K562 (cell line): ENCODE results near the gene ENTPD8. TPM values are rescaled to one million over a fixed set of nuclear protein-coding genes. Genes with fewer than 3 reads are reported as not detected.

Experiments used
- ATF7 ChIP-seq: fragments of 450-650 bp; IDR thresholded peaks from 2 replicates; pipeline ENCODE4 v1.7.1; 2014; ENCODE audit warnings: mild to moderate bottlenecking, moderate library complexity
- CREB1 ChIP-seq, 2 experiments: sonication (generic) in 1 of 2; formaldehyde crosslinking in 1 of 2; IDR thresholded peaks; 2 replicates each; pipeline versions ENCODE4 v1.6.1 to v1.8.0; 2012 to 2022; ENCODE audit warnings: inconsistent platforms in 1 of 2, mild to moderate bottlenecking in 1 of 2, missing genetic modification reagents in 1 of 2, moderate library complexity in 1 of 2
- E2F3 ChIP-seq: fragments of 250-450 bp; sonication (Bioruptor Pico); IDR thresholded peaks from 2 replicates; pipeline ENCODE4 v1.4.0; 2020; ENCODE audit warnings: mild to moderate bottlenecking
- ELF1 ChIP-seq: fragments of 200-800 bp; sonication (Bioruptor generic); IDR thresholded peaks from 2 replicates; pipeline ENCODE4 v1.6.1; 2016; ENCODE audit warnings: missing genetic modification characterization, missing compliant biosample characterization
- FOXP1 ChIP-seq: sonication (generic); formaldehyde crosslinking; IDR thresholded peaks from 2 replicates; pipeline ENCODE4 v1.8.0; 2022; ENCODE audit warnings: mild to moderate bottlenecking, missing genetic modification reagents
- GABPA ChIP-seq: fragments of 200-800 bp; sonication (Bioruptor generic); conservative IDR thresholded peaks from 2 replicates; pipeline ENCODE4 v1.6.1; 2016; ENCODE audit warnings: low read depth, missing genetic modification characterization, missing compliant biosample characterization
- GTF2B ChIP-seq: IDR thresholded peaks from 2 replicates; pipeline ENCODE4 v1.6.1; 2011; ENCODE audit not compliant: insufficient read length; ENCODE audit errors: extremely low read depth
- HDAC2 ChIP-seq: fragments of 450-650 bp; IDR thresholded peaks from 2 replicates; pipeline ENCODE4 v1.6.1; 2016; ENCODE audit warnings: mild to moderate bottlenecking
- ILF3 ChIP-seq: fragments of 450-650 bp; IDR thresholded peaks from 2 replicates; pipeline ENCODE4 v1.6.1; 2018; ENCODE audit warnings: antibody characterized with exemption, mild to moderate bottlenecking, moderate library complexity, borderline replicate concordance
- MCM3 ChIP-seq: fragments of 450-650 bp; IDR thresholded peaks from 2 replicates; pipeline ENCODE4 v1.6.1; 2016
- MYBL2 ChIP-seq, 2 experiments: fragments of 450-650 bp in 1 of 2; sonication (generic) in 1 of 2; formaldehyde crosslinking in 1 of 2; IDR thresholded peaks; 2 replicates each; pipeline versions ENCODE4 v1.6.1 to v1.8.1; 2017 to 2022; ENCODE audit warnings: borderline replicate concordance in 1 of 2, inconsistent platforms in 1 of 2, low read depth in 1 of 2, mild to moderate bottlenecking in 1 of 2, missing genetic modification reagents in 1 of 2, moderate library complexity in 1 of 2
- NONO ChIP-seq, 2 experiments: fragments of 200-400 bp in 1 of 2; fragments of 450-650 bp in 1 of 2; formaldehyde crosslinking in 1 of 2; IDR thresholded peaks; 2 replicates each; pipeline ENCODE4 v1.6.1; 2017; ENCODE audit warnings: low read depth in 2 of 2, mild to moderate bottlenecking in 2 of 2, moderate library complexity in 2 of 2, low read length in 1 of 2
- POLR2B ChIP-seq: fragments of 450-650 bp; IDR thresholded peaks from 2 replicates; pipeline ENCODE4 v1.6.1; 2018; ENCODE audit warnings: low read depth; ENCODE audit not compliant: partially characterized antibody
- POLR2G ChIP-seq: fragments of 200-400 bp; formaldehyde crosslinking; IDR thresholded peaks from 2 replicates; pipeline ENCODE4 v1.6.1; 2017; ENCODE audit warnings: low read depth, mild to moderate bottlenecking, antibody characterized with exemption, low read length, moderate library complexity
- SREBF2 ChIP-seq: sonication (generic); formaldehyde crosslinking; IDR thresholded peaks from 2 replicates; pipeline ENCODE4 v1.4.0; 2020; ENCODE audit warnings: mild to moderate bottlenecking, missing genetic modification reagents
- TFE3 ChIP-seq: fragments of 450-650 bp; formaldehyde crosslinking; IDR thresholded peaks from 2 replicates; pipeline ENCODE4 v1.4.0; 2020; ENCODE audit warnings: mild to moderate bottlenecking, mixed read lengths
- ZNF583 ChIP-seq: fragments of 250-450 bp; sonication (Bioruptor Pico); IDR thresholded peaks from 2 replicates; pipeline ENCODE4 v1.4.0; 2020
- polyA plus RNA-seq, 8 experiments: library from polyadenylated mRNA; depleted of rRNA in 4 of 8; stranded (reverse) in 5 of 8; unstranded in 3 of 8; fragments of >200 nt; fragmentation: Nextera tagmentation in 2 of 8; fragmentation: Illumina TruSeq in 1 of 8; extraction: Ambion mirVana in 2 of 8; extraction: Trizol in 1 of 8; gene quantifications; 2 replicates each; pipeline versions ENCODE4 v1.2.1 to v1.2.3, GENCODE V29; 2011 to 2014; ENCODE audit warnings: inconsistent platforms in 1 of 8, missing spikeins in 1 of 8
- total RNA-seq, 7 experiments: library from RNA; depleted of rRNA in 6 of 7; stranded (reverse); fragments of >200 nt in 6 of 7; fragmentation: Illumina TruSeq in 2 of 7; extraction: Trizol in 2 of 7; gene quantifications; 2 replicates each; pipeline versions ENCODE4 v1.2.1 to v1.2.3, GENCODE V29; 2011 to 2021; ENCODE audit warnings: low replicate concordance in 1 of 7
- TF ChIP-seq, protein P1 (sequence below): sonication (generic); formaldehyde crosslinking; IDR thresholded peaks from 2 replicates; pipeline ENCODE4 v1.8.1; 2023; ENCODE audit warnings: mild to moderate bottlenecking, missing genetic modification reagents
- TF ChIP-seq, protein P2 (sequence below): conservative IDR thresholded peaks from 2 replicates; pipeline ENCODE4 v1.6.1; 2011; ENCODE audit warnings: low read depth, mild to moderate bottlenecking, low read length; ENCODE audit not compliant: control insufficient read depth

ENTPD8 gene
- total and polyA plus RNA-seq, 9 of the 15 experiments (the other 6 are each of a cell fraction or from before 2014, with no cell fraction given), result 0.06 to 0.27 (median 0.19) TPM; not detected in 5

DNA sequence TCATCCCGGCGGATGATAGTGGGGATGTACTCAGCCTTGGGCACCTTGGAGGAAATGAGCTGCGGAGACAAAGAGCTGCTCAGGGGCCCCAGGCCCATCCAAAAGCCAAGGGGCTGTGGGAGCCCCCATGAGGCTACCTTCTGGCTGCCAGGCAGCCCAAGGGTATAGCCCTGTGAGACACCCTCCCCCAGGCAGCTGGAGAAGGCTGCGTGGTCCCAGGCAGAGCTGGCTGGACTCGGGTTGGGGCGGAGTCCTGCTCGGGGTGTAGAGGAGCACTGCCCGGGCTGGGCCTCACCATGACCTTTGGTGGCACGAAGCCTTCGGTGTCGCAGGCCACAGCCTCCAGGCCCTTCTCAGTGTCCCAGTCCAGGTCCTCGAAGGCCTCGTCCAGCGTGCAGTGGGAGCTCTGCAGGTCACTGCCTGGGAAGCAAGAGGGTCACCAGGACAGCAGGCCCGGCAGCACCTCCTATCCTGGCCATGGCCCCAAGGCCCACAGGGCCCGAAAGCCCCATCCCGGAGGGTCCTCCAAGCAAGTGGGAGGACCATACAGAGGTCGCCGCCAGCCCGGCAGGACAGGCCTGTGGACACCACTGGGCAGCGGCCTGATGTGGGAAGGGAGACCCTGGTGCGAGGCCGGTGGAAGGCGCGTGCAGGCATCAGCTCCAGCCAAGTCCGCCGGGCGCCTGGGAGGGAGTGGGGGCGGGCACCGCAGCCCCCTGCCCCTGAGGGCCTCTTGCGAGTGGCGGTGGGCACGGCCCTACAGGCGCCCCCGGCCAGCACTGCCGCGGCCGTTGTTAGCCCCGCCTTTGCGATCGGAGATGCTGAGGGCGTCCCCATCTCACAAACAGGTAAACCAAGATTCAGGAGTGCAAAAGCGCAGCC lies 11.8 kb upstream of the ENTPD8 start (continued):
- TF ChIP-seq, protein P1, sequence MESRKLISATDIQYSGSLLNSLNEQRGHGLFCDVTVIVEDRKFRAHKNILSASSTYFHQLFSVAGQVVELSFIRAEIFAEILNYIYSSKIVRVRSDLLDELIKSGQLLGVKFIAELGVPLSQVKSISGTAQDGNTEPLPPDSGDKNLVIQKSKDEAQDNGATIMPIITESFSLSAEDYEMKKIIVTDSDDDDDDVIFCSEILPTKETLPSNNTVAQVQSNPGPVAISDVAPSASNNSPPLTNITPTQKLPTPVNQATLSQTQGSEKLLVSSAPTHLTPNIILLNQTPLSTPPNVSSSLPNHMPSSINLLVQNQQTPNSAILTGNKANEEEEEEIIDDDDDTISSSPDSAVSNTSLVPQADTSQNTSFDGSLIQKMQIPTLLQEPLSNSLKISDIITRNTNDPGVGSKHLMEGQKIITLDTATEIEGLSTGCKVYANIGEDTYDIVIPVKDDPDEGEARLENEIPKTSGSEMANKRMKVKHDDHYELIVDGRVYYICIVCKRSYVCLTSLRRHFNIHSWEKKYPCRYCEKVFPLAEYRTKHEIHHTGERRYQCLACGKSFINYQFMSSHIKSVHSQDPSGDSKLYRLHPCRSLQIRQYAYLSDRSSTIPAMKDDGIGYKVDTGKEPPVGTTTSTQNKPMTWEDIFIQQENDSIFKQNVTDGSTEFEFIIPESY (CRISPR knock-in tag), result peak; percentile 80
- TF ChIP-seq POLR2G, result peak; percentile 74
- no peak for TF ChIP-seq ATF7
- TF ChIP-seq NONO (IDR thresholded peaks at IDR 0.05; ENCODE audit: low read depth in 2 of 2, low read length in 1 of 2), result no peak
- no peak for TF ChIP-seq GABPA
- no peak for TF ChIP-seq GTF2B
- no peak for TF ChIP-seq ILF3
- TF ChIP-seq FOXP1 (CRISPR knock-in tag), result no peak
- TF ChIP-seq TFE3 (CRISPR knock-in tag), result no peak
- TF ChIP-seq, protein P2, sequence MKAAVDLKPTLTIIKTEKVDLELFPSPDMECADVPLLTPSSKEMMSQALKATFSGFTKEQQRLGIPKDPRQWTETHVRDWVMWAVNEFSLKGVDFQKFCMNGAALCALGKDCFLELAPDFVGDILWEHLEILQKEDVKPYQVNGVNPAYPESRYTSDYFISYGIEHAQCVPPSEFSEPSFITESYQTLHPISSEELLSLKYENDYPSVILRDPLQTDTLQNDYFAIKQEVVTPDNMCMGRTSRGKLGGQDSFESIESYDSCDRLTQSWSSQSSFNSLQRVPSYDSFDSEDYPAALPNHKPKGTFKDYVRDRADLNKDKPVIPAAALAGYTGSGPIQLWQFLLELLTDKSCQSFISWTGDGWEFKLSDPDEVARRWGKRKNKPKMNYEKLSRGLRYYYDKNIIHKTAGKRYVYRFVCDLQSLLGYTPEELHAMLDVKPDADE, result no peak
- no peak for TF ChIP-seq MCM3
- no peak for TF ChIP-seq ZNF583 (CRISPR knock-in tag)
- TF ChIP-seq E2F3 (CRISPR knock-in tag), result no peak
- TF ChIP-seq POLR2B, result no peak
- TF ChIP-seq SREBF2 (CRISPR knock-in tag), result no peak
- no peak for TF ChIP-seq HDAC2
- TF ChIP-seq CREB1 (IDR thresholded peaks at IDR 0.05), result no peak
- no peak for TF ChIP-seq CREB1 (CRISPR knock-in tag; IDR thresholded peaks at IDR 0.05)
- TF ChIP-seq MYBL2 (IDR thresholded peaks at IDR 0.05; ENCODE audit: low read depth), result no peak
- TF ChIP-seq MYBL2 (CRISPR knock-in tag; IDR thresholded peaks at IDR 0.05; ENCODE audit: borderline replicate concordance), result no peak
- no peak for TF ChIP-seq ELF1 (tag)
